HepG2 (cell line): ENCODE results near the gene HES1. TPM values are rescaled to one million over a fixed set of nuclear protein-coding genes. Genes with fewer than 3 reads are reported as not detected.

ENCODE experiments used
- ATAC-seq: fragments of 200-7000 bp; cut with Tn5 transposase; 3 replicates; pipeline ENCODE4 v1.9.1; 2020; ENCODE audit warnings: mild to moderate bottlenecking, moderate library complexity
- BruUV-seq: library from RNA; stranded (reverse); fragments of 400-500 nt; replicated peaks from 2 replicates; lab custom pipeline; 2021; lab: Mats Ljungman, UMichigan
- CTCF ChIA-PET: fragments of 300-600 bp; formaldehyde crosslinking; extraction: SDS; loops from one replicate; lab custom pipeline; 2021; ENCODE audit warnings: low total read pairs, inconsistent platforms, low intra/inter-chr PET ratio; lab: Yijun Ruan, JAX
- POLR2A ChIA-PET: fragments of 350-600 bp; sonication (Branson Sonifier 250); formaldehyde crosslinking; loops from one replicate; lab custom pipeline; 2020; ENCODE audit warnings: antibody characterized with exemption, inconsistent platforms; lab: Yijun Ruan, JAX
- DNase-seq: peaks from one replicate; pipeline ENCODE4 v3.0.0-alpha.2; 2015; ENCODE audit warnings: low spot score
- FAIRE-seq: peaks from 3 replicates; lab custom pipeline; 2011; peaks lifted over from hg19 to GRCh38; lab: Jason Lieb, UNC
- H2AFZ ChIP-seq: one replicate; pipeline ENCODE4 v1.6.1; 2011; ENCODE audit warnings: low read length, inconsistent platforms
- H3K27ac ChIP-seq: fragments of 300-600 bp; 3 replicates; pipeline ENCODE4 v1.8.0; 2011; ENCODE audit warnings: mixed run types, mild to moderate bottlenecking, mixed read lengths, low read length, inconsistent platforms; ENCODE audit not compliant: insufficient read depth; ENCODE audit errors: extremely low read length
- H3K27me3 ChIP-seq, 2 experiments: fragments of 200-600 bp in 1 of 2; 2 replicates in 1 of 2; 3 replicates in 1 of 2; pipeline versions ENCODE4 v1.6.0 to v1.8.0; 2011; ENCODE audit warnings: low read length in 2 of 2, mild to moderate bottlenecking in 2 of 2, moderate library complexity in 2 of 2, inconsistent platforms in 1 of 2; ENCODE audit not compliant: insufficient read depth in 2 of 2, control insufficient read depth in 1 of 2
- H3K36me3 ChIP-seq, 2 experiments: fragments of 200-600 bp in 1 of 2; replicated peaks in 1 of 2; 2 replicates in 1 of 2; 3 replicates in 1 of 2; pipeline versions ENCODE4 v1.5.1 to v1.8.0; 2011; ENCODE audit warnings: low read length in 2 of 2, inconsistent platforms in 1 of 2; ENCODE audit not compliant: insufficient read depth in 2 of 2, control insufficient read depth in 1 of 2
- H3K4me1 ChIP-seq: 2 replicates; pipeline ENCODE4 v1.5.1; 2012; ENCODE audit warnings: low read length, inconsistent platforms; ENCODE audit not compliant: insufficient read depth
- H3K4me2 ChIP-seq: 2 replicates; pipeline ENCODE4 v1.6.0; 2011; ENCODE audit warnings: low read depth, low read length, inconsistent platforms
- H3K4me3 ChIP-seq, 3 experiments: fragments of 200-600 bp in 1 of 3; sonication (generic), shearing (Covaris generic) in 1 of 3; replicated peaks in 1 of 3; 2 replicates each; pipeline ENCODE4 v1.5.1; 2011 to 2016; ENCODE audit warnings: low read length in 3 of 3, inconsistent platforms in 2 of 3, low read depth in 2 of 3, mild to moderate bottlenecking in 2 of 3, control low read depth in 1 of 3, mixed read lengths in 1 of 3; ENCODE audit not compliant: insufficient read depth in 1 of 3
- H3K79me2 ChIP-seq: one replicate; pipeline ENCODE4 v1.6.1; 2011; ENCODE audit warnings: low read length, inconsistent platforms; ENCODE audit not compliant: insufficient read depth
- H3K9ac ChIP-seq: 2 replicates; pipeline ENCODE4 v1.6.0; 2011; ENCODE audit warnings: mild to moderate bottlenecking, low read depth, low read length, inconsistent platforms; ENCODE audit not compliant: insufficient read depth
- H3K9me3 ChIP-seq: 2 replicates; pipeline ENCODE4 v1.5.1; 2012; ENCODE audit warnings: mild to moderate bottlenecking, low read length
- H4K20me1 ChIP-seq: 2 replicates; pipeline ENCODE4 v1.6.0; 2011; ENCODE audit warnings: inconsistent platforms, mild to moderate bottlenecking, low read length, moderate library complexity; ENCODE audit not compliant: insufficient read depth
- BATF2 ChIP-seq: sonication (generic); formaldehyde crosslinking; IDR thresholded peaks from 2 replicates; pipeline ENCODE4 v1.8.0; 2022; ENCODE audit warnings: mild to moderate bottlenecking, missing genetic modification reagents, moderate library complexity
- E2F5 ChIP-seq: sonication (generic); formaldehyde crosslinking; conservative IDR thresholded peaks from 2 replicates; pipeline ENCODE4 v1.4.0; 2020; ENCODE audit warnings: missing genetic modification reagents
- HHEX ChIP-seq: IDR thresholded peaks from 2 replicates; pipeline ENCODE4 v1.6.1; 2016; ENCODE audit warnings: control low read depth
- MAFK ChIP-seq, 2 experiments: IDR thresholded peaks in 1 of 2; conservative IDR thresholded peaks in 1 of 2; 2 replicates each; pipeline ENCODE4 v1.6.1; 2011; ENCODE audit warnings: improper control_type of control experiment in 2 of 2, low read length in 2 of 2
- NFE2 ChIP-seq: sonication (generic); formaldehyde crosslinking; IDR thresholded peaks from 2 replicates; pipeline ENCODE4 v1.4.0; 2020; ENCODE audit warnings: missing genetic modification reagents
- NFRKB ChIP-seq: fragments of 450-650 bp; IDR thresholded peaks from 2 replicates; pipeline ENCODE4 v1.6.1; 2017
- RBM22 ChIP-seq: fragments of 200-400 bp; formaldehyde crosslinking; optimal IDR thresholded peaks from 2 replicates; pipeline ENCODE3; 2017; ENCODE audit warnings: mild to moderate bottlenecking, low read length, moderate library complexity
- ZNF7 ChIP-seq: IDR thresholded peaks from 2 replicates; pipeline ENCODE4 v1.6.1; 2016; ENCODE audit warnings: missing biosample characterization, missing genetic modification reagents
- ZNF772 ChIP-seq: sonication (generic); formaldehyde crosslinking; IDR thresholded peaks from 2 replicates; pipeline ENCODE4 v1.5.0; 2020; ENCODE audit warnings: mild to moderate bottlenecking, missing genetic modification reagents
- WGBS: methylation state at CpG from one replicate; pipeline ENCODE4 v1.1.6; 2017; ENCODE audit warnings: low lambda C conversion rate; 5-methylcytosine and 5-hydroxymethylcytosine counted together
- in situ Hi-C: cut with HindIII; loops from 2 replicates; pipeline ENCODE4 v1.10.0; 2017; ENCODE audit warnings: low pct_unique_long_range_greater_than_20kb; ENCODE audit not compliant: extremely low pct_ligation_motif_present
- intact Hi-C: fragments of 100-400 bp; cut with micrococcal nuclease; formaldehyde crosslinking; loops from one replicate; pipeline ENCODE4 v1.10.0; 2022; ENCODE audit not compliant: unreplicated experiment
- polyA plus RNA-seq, 8 experiments: library from polyadenylated mRNA; depleted of rRNA in 3 of 8; stranded (reverse) in 7 of 8; unstranded in 1 of 8; fragments of >200 nt; fragmentation: Illumina TruSeq in 4 of 8; extraction: Trizol in 4 of 8; gene quantifications; 2 replicates each; pipeline versions ENCODE4 v1.2.1 to v1.2.3, GENCODE V29; 2011 to 2016; ENCODE audit warnings: low read depth in 4 of 8, missing spikeins in 1 of 8, mixed read lengths in 1 of 8; ENCODE audit not compliant: insufficient read depth in 1 of 8
- total RNA-seq, 5 experiments: library from RNA; depleted of rRNA; stranded (reverse); fragments of >200 nt; fragmentation: Illumina TruSeq; extraction: Trizol; gene quantifications; 2 replicates each; pipeline ENCODE4 v1.2.3, GENCODE V29; 2016; ENCODE audit warnings: low read depth in 1 of 5

HES1 gene
- total and polyA plus RNA-seq, 2 of the 13 experiments (the other 11 are each of a cell fraction or from before 2014, with no cell fraction given), result 15.4 to 19.8 TPM

- TF ChIP-seq MAFK (conservative IDR thresholded peaks at IDR 0.05 in 1 of 2, IDR thresholded peaks at IDR 0.05 in 1 of 2; ENCODE audit: low read length in 2 of 2) (peak; percentile 42 to 56; a peak in 3 of 4 replicates), RBM22 (no peak), ZNF772 (CRISPR knock-in tag) (no peak), NFE2 (CRISPR knock-in tag) (no peak)
Observed at GRCh38 chr3:194176274-194176991, 40.5 kb downstream of the HES1 start (continued).

- H3K27me3 ChIP-seq, result peaks cover 1 to 20% of the 10 kb centered on the region in 2 experiments; a peak in 2 of 5 replicates
- no peaks in the 10 kb centered on the region for H3K4me1 ChIP-seq
- BruUV-seq, result no TSS peak
- ATAC-seq (no peak), DNase-seq (no peak), FAIRE-seq (no peak)
- TF ChIP-seq ZNF7 (CRISPR knock-in tag), result no peak
- TF ChIP-seq NFRKB, result no peak
- no peak for TF ChIP-seq MAFK (conservative IDR thresholded peaks at IDR 0.05 in 1 of 2, IDR thresholded peaks at IDR 0.05 in 1 of 2; ENCODE audit: low read length in 2 of 2)
- TF ChIP-seq HHEX (CRISPR knock-in tag), result no peak
- TF ChIP-seq BATF2 (CRISPR knock-in tag), result no peak
- TF ChIP-seq E2F5 (CRISPR knock-in tag), result no peak
- no peaks in the 10 kb centered on the region for H3K79me2 ChIP-seq
- WGBS, result 60% methylated on average over 5 of the region's 5 CpGs
- ChIA-PET POLR2A (no interaction called here), CTCF (no interaction called here)
- H3K4me2 ChIP-seq, result no peak overlapping the region
- no peak overlapping the region for H3K27ac ChIP-seq
- no peaks in the 10 kb centered on the region for H3K9me3 ChIP-seq
- in situ Hi-C loops, result no loop called here
- intact Hi-C loops, result no loop called here
- H3K36me3 ChIP-seq, result no peaks in the 10 kb centered on the region
- no peak overlapping the region for H3K4me3 ChIP-seq
- no peaks in the 10 kb centered on the region for H4K20me1 ChIP-seq
- H3K9ac ChIP-seq, result no peak overlapping the region
- H2AFZ ChIP-seq, result no peak overlapping the region
Observed at GRCh38 chr3:194177141-194177540, 41.2 kb downstream of the HES1 start.
